Fibroblast of skin of left biceps (primary cell): ENCODE data around the gene TRAPPC12.
A peak's percentile ranks its signal among the peaks of the same experiment; 100 is the strongest.
"Not testable (repeated sequence)": the region's sequence is repeated elsewhere in the genome, so short reads cannot be mapped to it uniquely, and the experiment has no call there.

Experiments used
- DNase-seq, 2 experiments: peaks; one replicate each; pipeline ENCODE4 v3.0.0-alpha.2; 2013; ENCODE audit warnings: low read depth in 2 of 2

TRAPPC12 gene

GRCh38 chr2:3454005-3454404 lies 74.5 kb downstream of the TRAPPC12 start:
- not testable (repeated sequence) for DNase-seq

GRCh38 chr2:3454802-3455201 lies 75.3 kb downstream of the TRAPPC12 start:
- DNase-seq = no peak

GRCh38 chr2:3456125-3456524 lies 76.6 kb downstream of the TRAPPC12 start:
- no peak for DNase-seq

- no peak for DNase-seq
Measured at GRCh38 chr2:3457524-3458395, 78.3 kb downstream of the TRAPPC12 start.

- DNase-seq = no peak
Measured at GRCh38 chr2:3458396-3459184, 79.1 kb downstream of the TRAPPC12 start.

GRCh38 chr2:3459185-3460015 lies 79.9 kb downstream of the TRAPPC12 start:
- no peak for DNase-seq

GRCh38 chr2:3460156-3460555 lies 80.7 kb downstream of the TRAPPC12 start:
- DNase-seq = no peak

- DNase-seq = no peak
Measured at GRCh38 chr2:3460831-3461800, 81.6 kb downstream of the TRAPPC12 start.

GRCh38 chr2:3461801-3462492 lies 82.5 kb downstream of the TRAPPC12 start:
- peak in 1 of 2 experiments; percentile 17 for DNase-seq

GRCh38 chr2:3462493-3463104 lies 83.1 kb downstream of the TRAPPC12 start:
- no peak for DNase-seq

- no peak for DNase-seq
Measured at GRCh38 chr2:3463186-3463835, 83.8 kb downstream of the TRAPPC12 start.

- DNase-seq = no peak
Measured at GRCh38 chr2:3463944-3464343, 84.5 kb downstream of the TRAPPC12 start.

- no peak for DNase-seq
Measured at GRCh38 chr2:3464401-3465005, 85.0 kb downstream of the TRAPPC12 start.

GRCh38 chr2:3465328-3465727 lies 85.8 kb downstream of the TRAPPC12 start:
- no peak for DNase-seq

- DNase-seq = peak; percentile 43 to 52
Measured at GRCh38 chr2:3465844-3466481, 86.5 kb downstream of the TRAPPC12 start.

- no peak for DNase-seq
Measured at GRCh38 chr2:3466482-3466863, 87.0 kb downstream of the TRAPPC12 start.

GRCh38 chr2:3466966-3467365 lies 87.5 kb downstream of the TRAPPC12 start:
- DNase-seq = no peak

GRCh38 chr2:3467654-3468053 lies 88.2 kb downstream of the TRAPPC12 start:
- no peak for DNase-seq
